GM18520 (cell line): Measurements from ENCODE around the gene STK10.
A peak's percentile ranks its signal among the peaks of the same experiment; 100 is the strongest.

ENCODE experiments used
- ATAC-seq: cut with Tn5 transposase; IDR thresholded peaks from one replicate; pipeline ENCODE4 v1.9.1; 2021; ENCODE audit not compliant: unreplicated experiment

The STK10 gene

GRCh38 chr5:172111852-172112225 is 76.2 kb downstream of the STK10 start:
- ATAC-seq: no peak

DNA sequence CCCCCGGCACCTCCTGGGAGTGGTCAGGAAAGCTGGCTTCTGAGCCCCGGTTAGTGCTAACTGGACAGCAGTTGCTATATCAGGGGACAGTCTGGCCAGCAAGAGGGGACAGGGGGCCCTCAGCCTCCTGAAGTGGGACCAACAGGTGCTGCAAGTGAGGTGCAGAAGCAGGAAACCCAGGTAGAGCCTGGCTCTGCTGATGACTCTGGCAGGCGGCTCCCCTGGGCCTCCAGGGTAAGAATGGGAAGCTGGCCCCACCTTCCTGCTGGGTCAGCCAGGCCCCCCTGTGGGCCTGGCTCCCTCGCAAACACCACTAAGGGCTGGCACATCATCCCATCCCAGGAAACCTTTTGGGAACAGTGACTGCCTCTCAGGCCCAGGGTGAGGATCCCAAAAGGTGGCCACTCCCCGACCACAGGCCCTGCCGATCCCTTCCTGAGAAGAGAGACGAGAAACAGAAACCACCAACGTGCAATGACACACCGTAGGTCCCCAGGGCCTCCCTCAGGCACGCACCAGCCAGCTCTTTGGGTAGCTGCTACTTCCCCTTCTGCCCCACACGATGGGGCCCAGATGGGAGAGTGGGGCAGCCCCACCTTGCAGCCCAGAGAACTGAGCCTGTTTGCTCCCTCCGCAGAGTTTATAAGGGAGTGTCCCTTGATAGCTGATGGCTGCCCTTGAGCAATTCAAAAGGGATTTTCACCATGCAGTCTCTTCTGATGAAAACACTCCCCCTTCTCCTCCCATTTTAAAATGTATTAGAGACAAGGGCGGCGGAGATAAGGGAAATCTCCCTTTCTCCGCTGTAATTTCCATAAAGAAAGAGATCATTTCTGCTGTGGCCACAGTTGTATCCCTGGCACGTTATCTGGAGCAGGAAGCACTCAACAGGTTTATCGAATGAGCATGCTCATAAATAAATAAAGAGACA is 76.8 kb downstream of the STK10 start:
- ATAC-seq: peak; percentile 80

DNA sequence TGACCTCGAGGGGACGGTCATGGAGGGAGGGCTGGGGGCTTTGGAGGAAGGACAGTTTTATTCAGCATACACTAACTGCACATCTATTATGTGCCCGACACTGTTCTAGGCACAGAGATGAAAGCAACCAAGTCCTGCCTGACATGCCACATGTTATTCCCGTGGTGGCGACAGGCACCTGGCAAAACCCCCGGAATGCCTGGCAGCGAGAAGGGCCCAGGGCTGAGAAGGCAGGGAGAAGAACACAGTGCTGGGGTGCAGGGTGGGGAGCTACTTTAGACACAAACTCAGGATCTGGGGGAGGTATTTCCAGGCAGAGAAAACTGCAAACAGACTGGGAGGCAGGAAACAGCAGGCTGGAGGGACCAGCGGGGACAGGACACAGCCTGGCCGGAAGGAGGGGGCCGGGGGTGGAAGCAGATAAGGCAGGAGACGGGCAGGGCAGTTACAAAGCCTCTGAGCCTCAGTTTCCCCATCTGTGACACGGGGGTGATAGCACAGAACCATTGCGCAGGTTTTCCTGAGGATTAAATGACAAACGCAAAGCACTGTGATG is 77.7 kb downstream of the STK10 start:
- ATAC-seq: no peak

DNA sequence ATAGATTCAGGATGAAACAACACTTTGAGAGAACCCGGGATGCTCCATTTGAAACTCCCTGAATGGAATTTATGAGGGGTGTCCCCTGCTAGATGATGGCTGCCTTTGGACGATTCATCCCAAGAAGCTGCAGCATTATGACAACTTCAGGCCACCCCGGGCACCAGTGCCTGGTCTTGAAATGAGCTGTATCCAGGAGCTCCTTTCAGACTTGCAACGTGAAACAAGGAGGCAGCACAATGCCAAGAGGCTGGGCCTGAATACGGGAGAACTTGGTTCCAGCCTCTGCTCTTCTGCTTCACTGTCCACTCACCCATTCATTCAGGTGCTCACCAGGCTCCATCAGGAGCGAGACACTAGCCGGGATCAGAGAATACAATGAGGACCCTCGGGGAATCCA is 78.3 kb downstream of the STK10 start:
- ATAC-seq: no peak

- ATAC-seq: no peak
Measured at GRCh38 chr5:172107571-172107970, 80.5 kb downstream of the STK10 start.

GRCh38 chr5:172106511-172107356 is 81.3 kb downstream of the STK10 start:
- ATAC-seq: no peak

DNA sequence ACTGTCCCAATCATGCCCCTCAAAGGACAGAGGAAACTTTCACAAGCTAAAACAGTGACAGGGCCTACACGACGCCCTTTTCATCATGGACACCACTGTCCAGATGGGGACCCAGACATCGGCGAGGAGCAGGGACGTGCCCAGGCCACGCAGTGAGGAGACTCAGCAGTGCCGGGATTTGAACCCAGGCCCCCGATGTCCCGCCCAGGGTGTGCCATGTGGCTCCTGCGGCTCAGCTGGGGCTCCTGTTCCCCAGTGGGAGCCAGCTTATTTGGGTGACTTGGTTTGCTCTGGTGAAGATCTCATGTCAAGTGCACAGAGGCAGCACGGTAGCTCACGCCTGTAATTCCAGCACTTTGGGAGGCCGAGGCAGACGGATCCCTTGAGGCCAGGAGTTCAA is 82.2 kb downstream of the STK10 start:
- ATAC-seq: no peak

DNA sequence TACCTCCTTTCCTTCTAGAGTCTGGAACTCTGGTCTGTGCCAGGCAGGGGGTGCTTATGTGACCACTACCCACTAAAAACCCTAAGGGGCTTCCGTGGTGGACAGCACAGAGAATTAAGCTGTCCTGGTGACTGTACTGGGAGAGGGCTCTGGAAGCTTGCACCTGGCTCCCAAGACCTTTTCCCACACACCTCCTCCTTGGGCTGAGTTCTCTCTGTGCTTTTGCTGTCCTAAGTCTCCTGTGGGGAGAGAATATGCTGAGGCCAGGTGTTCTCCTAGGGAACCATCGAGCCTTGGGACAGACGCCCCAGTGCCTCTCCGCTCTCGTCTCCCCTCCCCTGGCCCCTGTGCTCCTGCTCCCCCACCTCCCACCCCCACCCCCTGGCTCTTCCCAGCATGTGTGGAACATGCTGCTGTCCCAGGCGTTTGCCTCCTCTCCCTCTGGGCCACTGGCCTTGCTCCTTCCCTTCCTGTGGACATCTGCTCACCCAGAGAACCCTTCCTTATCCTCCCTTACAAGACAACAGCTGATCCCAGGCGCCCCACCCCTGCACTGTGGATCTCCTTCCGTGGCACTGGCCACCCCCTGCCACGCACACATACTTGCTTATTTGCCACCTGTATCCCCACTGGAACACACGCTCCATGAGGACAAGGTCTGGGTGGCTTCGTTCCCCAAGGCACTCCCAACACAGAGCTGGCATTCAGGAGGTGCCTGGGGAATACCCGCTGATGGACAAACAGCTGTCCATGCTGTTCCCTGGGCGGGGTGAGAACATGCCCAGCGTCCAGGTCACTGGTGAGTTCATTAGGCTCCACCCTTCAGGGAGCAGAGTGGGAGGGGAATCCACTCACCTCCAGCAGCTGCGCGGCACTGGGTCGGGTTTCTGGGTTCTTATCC is 83.0 kb downstream of the STK10 start:
- ATAC-seq: no peak

- ATAC-seq: no peak
Measured at GRCh38 chr5:172104021-172104420, 84.0 kb downstream of the STK10 start.

GRCh38 chr5:172102913-172103626 is 85.0 kb downstream of the STK10 start:
- ATAC-seq: no peak

DNA sequence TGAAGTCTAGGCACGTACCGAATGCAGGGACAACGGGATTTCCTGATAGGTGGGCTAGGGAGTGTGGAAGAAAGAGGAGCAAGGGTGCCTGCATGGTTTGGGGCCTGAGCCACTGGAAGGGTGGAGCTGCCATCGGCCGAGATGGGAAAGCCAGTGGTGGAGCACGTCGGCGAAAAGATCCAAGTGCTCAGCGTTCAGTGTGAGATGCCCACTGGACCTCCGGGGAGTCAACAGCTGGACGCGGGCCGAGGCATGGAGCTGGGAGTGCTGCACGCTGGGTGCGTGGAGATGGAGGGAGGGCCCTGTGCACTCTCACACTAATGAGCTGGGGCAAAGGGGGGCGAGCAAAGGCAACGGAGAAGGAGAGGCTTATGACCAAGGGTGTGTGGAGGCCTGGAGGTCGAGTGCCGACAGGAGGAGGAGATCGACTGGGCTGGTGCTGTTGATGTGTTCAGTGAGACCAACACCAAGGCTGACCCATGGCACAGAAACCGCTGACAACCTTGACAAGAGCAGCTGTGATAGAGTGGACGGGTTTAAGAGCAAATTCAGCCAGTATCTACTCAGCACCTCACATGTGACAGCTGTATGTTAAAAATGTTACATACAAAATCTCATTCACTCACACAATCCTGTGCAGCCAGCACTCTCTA is 85.7 kb downstream of the STK10 start:
- ATAC-seq: no peak

GRCh38 chr5:172101547-172102217 is 86.3 kb downstream of the STK10 start:
- ATAC-seq: no peak

DNA sequence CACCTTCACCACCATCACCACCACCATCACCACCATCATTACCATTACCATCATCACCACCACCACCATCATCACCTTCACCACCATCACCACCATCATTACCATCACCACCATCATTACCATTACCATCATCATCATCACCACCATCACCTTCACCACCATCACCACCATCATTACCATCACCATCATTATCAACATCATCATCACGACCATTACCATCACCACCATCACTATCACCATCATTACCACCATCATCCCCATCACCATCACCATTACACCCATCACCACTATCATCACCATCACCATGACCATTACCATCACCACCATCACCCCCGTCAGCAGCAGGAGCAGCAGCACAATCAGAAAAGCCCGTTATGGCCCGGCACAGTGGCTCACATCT is 89.1 kb downstream of the STK10 start:
- no peak for ATAC-seq

DNA sequence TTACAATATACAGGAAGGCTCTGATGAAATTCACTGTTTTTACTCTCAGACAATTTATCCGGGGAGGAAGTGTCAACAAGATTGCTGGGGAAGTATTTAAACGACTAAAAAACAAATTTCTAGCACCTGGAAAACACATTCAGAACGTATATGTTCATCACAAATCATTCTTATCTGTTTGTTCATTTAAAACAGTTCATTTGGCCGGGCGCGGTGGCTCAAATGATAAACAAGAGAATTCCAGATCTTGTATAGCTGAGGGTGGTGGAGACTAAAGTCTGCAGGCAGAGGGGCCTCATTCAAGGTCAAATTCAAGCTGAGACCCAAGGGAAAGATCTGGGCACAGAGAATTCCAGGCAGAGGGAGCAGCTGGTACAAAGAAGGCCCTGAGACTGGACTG is 90.0 kb downstream of the STK10 start:
- ATAC-seq: no peak

DNA sequence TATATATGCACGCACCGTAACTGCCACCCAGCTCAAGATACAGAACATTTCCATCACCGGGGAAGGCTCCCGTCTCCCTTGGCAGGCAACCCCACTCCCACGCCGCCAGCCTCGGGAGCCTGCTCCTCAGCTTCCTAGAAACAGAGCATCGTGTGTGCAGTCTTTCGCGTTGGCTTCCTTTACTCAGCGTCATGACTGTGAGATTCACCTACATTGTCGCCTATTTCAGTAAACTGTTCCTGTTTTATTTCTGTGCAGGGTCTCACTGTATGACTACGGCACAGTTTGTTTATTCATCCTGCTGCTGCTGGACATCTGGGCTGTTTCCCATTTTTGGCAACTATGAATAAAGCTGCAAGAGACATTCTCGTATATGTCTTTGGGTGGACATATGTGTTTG is 90.7 kb downstream of the STK10 start:
- ATAC-seq: no peak

DNA sequence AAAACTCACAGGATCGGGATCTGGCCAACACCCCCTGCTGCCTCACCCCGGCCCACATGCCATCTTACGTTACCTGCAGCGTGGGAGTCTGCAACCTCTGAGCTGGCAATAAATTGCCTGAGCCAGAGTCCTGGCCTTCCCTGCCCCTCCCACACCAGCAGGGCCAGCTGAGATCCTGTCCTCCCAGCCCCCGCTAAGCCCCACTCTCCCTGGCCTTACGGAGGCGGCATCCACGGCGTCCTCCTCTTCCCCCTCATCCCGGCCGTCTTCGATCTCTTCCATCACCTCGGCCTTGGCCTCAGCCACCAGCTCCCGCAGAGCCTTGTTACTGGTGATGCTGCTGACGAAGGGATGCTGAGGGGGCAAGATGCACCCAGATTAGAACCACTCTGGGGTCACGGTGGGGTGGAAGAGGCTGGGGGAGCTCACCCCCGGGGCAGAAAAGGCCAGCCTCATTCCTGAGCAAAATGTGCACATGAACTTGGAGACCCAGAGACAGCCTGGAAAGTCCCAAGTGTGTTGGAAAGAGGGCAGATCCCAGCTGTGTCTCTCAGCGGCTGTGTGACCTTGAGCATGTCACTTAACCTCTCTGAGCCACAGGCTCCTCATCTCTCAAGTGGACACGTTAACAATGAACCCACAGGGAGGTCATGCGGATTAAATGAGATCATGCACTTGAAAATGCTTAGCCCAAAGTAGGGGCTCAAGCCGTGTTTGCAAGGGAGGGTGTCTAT is 91.7 kb downstream of the STK10 start:
- ATAC-seq: no peak

GRCh38 chr5:172095368-172096206 is 92.4 kb downstream of the STK10 start:
- ATAC-seq: no peak
